PFSK-1 (cell line): Measurements from ENCODE around the gene MRM1.

Experiments
- SIN3A ChIP-seq: IDR thresholded peaks from 2 replicates; pipeline ENCODE4 v1.6.1; 2012; ENCODE audit warnings: mild to moderate bottlenecking, low read length, moderate library complexity, borderline replicate concordance; ENCODE audit not compliant: insufficient read depth
- TAF1 ChIP-seq: IDR thresholded peaks from 2 replicates; pipeline ENCODE4 v1.6.1; 2012; ENCODE audit warnings: low read length, control low read depth, borderline replicate concordance; ENCODE audit not compliant: insufficient read depth

GRCh38 chr17:36643086-36643685 lies 41.8 kb downstream of the MRM1 start:
- TF ChIP-seq TAF1 (no peak), SIN3A (no peak)
